GM13976 (cell line): ENCODE data around the gene ADAMTSL5.

Experiments used
- DNase-seq: peaks from one replicate; pipeline ENCODE4 v3.0.0; 2012; ENCODE audit warnings: low spot score
- in situ Hi-C: fragments of 300-500 bp; cut with MboI; formaldehyde crosslinking; loops from one replicate; pipeline ENCODE4 v1.12.0; 2022; ENCODE audit warnings: low sequenced_read_pairs, mixed read lengths, inconsistent platforms; ENCODE audit not compliant: unreplicated experiment
- TF ChIP-seq, protein P1 (sequence below): IDR thresholded peaks from 2 replicates; pipeline ENCODE4 v1.5.1; 2012; ENCODE audit warnings: borderline replicate concordance, mild to moderate bottlenecking; ENCODE audit not compliant: insufficient read depth; ENCODE audit errors: extremely low read depth, missing control alignments, control extremely low read depth

ADAMTSL5 gene

DNA sequence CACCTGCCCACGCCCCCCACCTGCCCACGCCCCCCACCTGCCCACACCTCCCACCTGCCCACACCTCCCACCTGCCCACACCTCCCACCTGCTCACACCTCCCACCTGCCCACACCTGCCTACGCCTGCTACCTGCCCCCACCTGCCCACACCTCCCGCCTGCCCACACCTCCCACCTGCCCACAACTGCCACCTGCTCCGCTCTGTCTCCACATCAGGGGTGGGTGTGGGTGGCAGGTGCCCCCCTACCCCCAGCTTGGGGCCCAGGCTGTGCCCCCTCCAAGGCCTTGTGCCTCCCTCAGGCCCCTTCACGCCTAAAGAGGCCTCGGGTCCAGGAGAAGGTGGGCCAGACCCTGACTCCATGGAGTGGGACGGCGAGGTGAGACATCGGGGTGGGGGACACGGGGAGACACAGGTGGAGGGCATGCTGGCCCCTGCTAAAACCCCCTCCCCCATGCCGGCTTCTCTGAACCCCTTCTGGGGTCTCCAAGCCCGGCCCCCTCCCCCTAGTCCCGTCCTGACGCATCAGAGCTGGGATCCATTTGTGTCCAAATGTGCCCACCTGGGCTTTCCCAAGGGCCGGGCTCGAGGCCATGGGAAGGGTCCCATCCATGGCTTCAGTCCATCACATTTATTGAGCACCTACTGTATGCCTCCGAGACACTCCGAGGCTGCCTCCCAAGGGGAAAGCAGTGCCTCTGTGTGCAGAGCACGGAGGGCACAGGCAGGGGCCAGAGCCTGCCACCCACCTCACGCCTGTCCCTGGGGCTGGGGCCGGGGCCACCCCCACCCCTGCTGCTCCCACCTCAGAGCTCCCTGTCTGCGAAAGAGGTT, 16.0 kb upstream of the ADAMTSL5 start:
- TF ChIP-seq, protein P1, sequence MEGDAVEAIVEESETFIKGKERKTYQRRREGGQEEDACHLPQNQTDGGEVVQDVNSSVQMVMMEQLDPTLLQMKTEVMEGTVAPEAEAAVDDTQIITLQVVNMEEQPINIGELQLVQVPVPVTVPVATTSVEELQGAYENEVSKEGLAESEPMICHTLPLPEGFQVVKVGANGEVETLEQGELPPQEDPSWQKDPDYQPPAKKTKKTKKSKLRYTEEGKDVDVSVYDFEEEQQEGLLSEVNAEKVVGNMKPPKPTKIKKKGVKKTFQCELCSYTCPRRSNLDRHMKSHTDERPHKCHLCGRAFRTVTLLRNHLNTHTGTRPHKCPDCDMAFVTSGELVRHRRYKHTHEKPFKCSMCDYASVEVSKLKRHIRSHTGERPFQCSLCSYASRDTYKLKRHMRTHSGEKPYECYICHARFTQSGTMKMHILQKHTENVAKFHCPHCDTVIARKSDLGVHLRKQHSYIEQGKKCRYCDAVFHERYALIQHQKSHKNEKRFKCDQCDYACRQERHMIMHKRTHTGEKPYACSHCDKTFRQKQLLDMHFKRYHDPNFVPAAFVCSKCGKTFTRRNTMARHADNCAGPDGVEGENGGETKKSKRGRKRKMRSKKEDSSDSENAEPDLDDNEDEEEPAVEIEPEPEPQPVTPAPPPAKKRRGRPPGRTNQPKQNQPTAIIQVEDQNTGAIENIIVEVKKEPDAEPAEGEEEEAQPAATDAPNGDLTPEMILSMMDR: no peak
- in situ Hi-C loops: no loop called here
- no peak for DNase-seq

DNA sequence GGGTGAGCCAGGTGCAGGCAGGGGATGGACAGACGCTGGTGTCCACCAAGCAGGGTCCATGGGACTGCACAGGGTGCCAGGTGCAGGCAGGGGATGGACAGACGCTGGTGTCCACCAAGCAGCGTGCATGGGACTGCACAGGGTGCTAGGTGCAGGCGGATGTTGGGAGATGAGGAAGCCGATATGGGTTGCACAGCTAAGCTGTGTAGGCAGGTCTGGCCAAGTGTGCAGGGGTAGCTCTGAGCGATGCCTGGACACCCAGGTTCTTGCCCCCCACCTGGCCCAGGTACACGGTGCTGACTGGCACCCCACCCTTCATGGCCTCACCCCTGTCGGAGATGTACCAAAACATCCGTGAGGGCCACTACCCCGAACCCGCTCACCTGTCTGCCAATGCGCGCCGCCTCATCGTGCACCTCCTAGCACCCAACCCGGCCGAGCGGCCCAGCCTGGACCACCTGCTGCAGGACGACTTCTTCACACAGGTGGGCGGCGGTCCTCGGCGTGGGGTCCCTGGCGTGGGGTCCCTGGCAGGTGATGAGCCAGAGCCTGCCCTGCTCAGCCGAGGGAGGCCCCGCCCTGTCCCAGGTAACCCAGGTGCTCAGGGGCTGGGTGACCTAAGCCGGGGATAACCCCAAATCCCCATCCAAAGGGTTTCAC, 15.0 kb upstream of the ADAMTSL5 start:
- no peak for DNase-seq
- in situ Hi-C loops: no loop called here
- TF ChIP-seq, protein P1: no peak

DNA sequence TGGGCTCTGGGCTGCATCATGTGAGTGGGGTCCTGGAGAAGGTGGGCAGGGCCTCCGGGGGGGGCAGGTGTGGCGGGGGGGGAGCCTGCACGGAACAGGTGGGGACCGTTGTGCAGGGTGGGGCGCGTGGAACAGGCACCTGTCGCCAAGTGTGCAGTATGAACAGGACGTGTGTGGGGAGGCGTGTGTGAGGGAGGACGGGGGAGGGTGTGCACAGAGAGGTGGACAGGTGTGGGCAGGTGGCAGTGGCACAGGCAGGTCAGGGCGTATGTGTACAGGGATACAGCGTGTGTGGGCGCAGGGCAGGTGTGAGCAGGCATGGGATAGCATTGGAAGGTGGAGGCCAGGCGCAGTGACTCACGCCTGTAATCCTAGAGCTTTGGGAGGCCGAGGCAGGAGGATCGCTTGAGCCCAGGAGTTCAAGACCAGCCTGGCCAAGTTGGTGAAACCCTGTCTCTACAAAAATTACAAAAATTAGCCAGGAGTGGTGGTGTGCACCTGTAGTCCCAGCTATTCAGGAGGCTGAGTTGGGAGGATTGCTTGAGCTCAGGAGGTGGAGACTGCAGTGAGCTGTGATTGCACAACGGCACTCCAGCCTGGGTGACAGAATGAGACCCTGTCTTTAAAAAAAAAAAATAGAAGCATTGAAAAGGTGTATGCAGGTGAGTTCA, 14.3 kb upstream of the ADAMTSL5 start:
- TF ChIP-seq, protein P1: no peak
- DNase-seq: no peak
- in situ Hi-C loops: no loop called here

DNA sequence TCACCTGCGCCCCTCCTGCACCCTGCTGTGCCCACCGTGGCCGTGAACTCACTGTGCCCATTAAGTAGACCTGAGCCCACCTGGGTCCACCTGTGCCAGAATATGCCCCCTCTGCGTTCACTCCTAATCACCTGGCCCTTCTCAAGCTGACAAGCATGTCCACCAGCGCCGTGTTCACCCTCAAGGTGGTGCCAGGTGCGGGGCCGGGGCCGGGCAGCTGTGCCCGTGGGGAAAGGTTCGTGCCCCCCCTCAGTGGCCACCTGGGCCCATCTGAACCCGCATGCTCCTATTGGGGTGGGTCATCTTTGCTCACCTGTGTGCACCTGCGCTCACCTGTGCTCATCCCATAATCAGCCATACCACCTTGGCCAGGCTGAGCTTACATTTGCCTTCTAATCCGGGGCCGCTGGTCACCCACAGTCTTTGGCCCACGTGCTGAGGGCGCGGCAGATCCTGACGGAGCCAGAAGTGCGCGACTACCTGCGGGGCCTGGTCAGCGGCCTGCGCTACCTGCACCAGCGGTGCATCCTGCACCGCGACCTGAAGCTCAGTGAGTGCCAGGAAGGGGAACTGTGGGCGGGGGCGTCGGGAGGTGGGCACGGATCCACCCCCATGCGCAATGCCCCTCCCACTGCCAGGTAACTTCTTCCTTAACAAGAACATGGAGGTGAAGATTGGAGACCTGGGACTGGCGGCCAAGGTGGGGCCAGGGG, 13.4 kb upstream of the ADAMTSL5 start:
- in situ Hi-C loops: no loop called here

DNA sequence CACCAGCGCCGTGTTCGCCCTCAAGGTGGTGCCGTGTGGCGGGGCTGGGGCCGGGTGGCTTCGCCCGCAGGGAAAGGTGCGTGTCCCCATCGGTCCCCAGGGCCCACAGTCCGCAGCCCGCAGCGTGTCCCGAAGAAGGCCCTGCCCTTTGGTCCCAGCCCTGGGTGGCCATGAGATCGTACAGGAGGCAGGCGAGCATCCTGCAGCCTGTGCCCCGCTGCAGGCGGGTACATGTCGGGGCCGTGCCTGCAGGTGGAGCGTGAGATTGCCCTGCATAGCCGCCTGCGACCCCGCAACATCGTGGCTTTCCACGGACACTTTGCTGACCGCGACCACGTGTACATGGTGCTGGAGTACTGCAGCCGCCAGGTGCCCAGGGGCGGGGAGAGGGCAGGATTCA, 12.5 kb upstream of the ADAMTSL5 start:
- DNase-seq: no peak
- TF ChIP-seq, protein P1: no peak
- in situ Hi-C loops: no loop called here

More for the DNA sequence above, 13.4 kb upstream of the ADAMTSL5 start:
- TF ChIP-seq, protein P1: no peak
- no peak for DNase-seq

DNA sequence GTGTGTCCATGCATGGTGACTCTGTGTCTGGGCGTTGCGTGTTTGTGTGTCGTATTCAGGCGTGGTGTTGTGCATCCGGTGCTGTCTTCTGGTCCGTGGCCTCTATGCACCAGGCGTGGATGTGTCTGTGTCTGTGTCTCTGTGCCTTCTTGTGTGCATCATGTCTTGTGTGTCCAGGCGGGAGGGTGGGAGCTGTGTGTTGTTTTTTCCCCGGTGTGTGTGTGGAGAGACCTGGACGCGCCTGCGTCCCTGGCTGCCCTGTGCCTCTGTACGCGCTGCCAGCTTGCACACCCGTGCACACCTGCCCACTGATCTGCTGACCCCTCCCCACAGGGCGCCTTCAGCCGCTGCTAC, 12.1 kb upstream of the ADAMTSL5 start:
- no peak for DNase-seq
- TF ChIP-seq, protein P1: no peak
- in situ Hi-C loops: no loop called here
